Breast epithelium (tissue), 4 donors: ENCODE measurements around the gene SCTR. TPM values are rescaled to one million over a fixed set of nuclear protein-coding genes. Genes with fewer than 3 reads are reported as not detected.

ENCODE experiments used
- DNase-seq, 2 donors: peaks; one replicate each; pipeline ENCODE4 v3.0.0-alpha.2; 2019; ENCODE audit warnings: low spot score in 2 of 2
- H3K27ac ChIP-seq, 2 donors: fragments of 200-600 bp; sonication (generic) in 1 of 2; one replicate each; pipeline ENCODE4 v1.5.1; 2016 to 2019; ENCODE audit warnings: mild to moderate bottlenecking in 1 of 2
- H3K27me3 ChIP-seq, 2 donors: fragments of 200-600 bp; sonication (generic) in 1 of 2; one replicate each; pipeline versions ENCODE4 v1.5.1 to v1.6.0; 2017 to 2019; ENCODE audit warnings: control low read depth in 1 of 2, mild to moderate bottlenecking in 1 of 2
- H3K36me3 ChIP-seq: fragments of 200-600 bp; one replicate; pipeline ENCODE4 v1.5.1; 2019
- H3K4me1 ChIP-seq, 2 donors: fragments of 200-600 bp; sonication (generic); one replicate each; pipeline ENCODE4 v1.5.1; 2016 to 2019; ENCODE audit warnings: control low read depth in 1 of 2
- H3K4me3 ChIP-seq, 3 donors: fragments of 200-600 bp; sonication (generic); 1 replicate in 2 of 3; 2 replicates in 1 of 3; pipeline ENCODE4 v1.5.1; 2016 to 2019; ENCODE audit warnings: mild to moderate bottlenecking in 3 of 3, moderate library complexity in 2 of 3
- H3K9me3 ChIP-seq, 2 donors: fragments of 200-600 bp; sonication (generic) in 1 of 2; one replicate each; pipeline ENCODE4 v1.5.1; 2016 to 2019; ENCODE audit warnings: control low read depth in 1 of 2
- CTCF ChIP-seq, 3 donors: fragments of 450-650 bp; IDR thresholded peaks; one replicate each; pipeline ENCODE4 v1.5.1; 2016 to 2017; ENCODE audit warnings: antibody characterized with exemption in 3 of 3, mild to moderate bottlenecking in 3 of 3, moderate library complexity in 3 of 3
- POLR2A ChIP-seq: fragments of 450-650 bp; IDR thresholded peaks from one replicate; pipeline ENCODE4 v1.6.1; 2016; ENCODE audit warnings: antibody characterized with exemption, mild to moderate bottlenecking, moderate library complexity
- POLR2AphosphoS5 ChIP-seq, 3 donors: sonication (generic); formaldehyde crosslinking; IDR thresholded peaks; one replicate each; pipeline ENCODE4 v1.6.1; 2017; ENCODE audit warnings: antibody characterized with exemption in 3 of 3
- intact Hi-C: fragments of 100-400 bp; cut with DNase I; formaldehyde crosslinking; loops from one replicate; pipeline ENCODE4 v1.15.1; 2023; ENCODE audit warnings: low total_unique reads
- total RNA-seq, 3 donors: library from RNA; depleted of rRNA; stranded (reverse); fragments of >200 nt; gene quantifications; one replicate each; pipeline ENCODE4 v1.1.0, GENCODE V29; 2016

Gene SCTR
- total RNA-seq, 3 donors from 2014 or later = not detected

GRCh38 chr2:119428488-119429224 is 95.6 kb downstream of the SCTR start:
- intact Hi-C loops = no loop called here
- DNase-seq = no peak
- H3K27ac ChIP-seq = no peak overlapping the region

GRCh38 chr2:119427756-119428155 is 96.5 kb downstream of the SCTR start:
- intact Hi-C loops = no loop called here
- Histone ChIP-seq H3K27me3 (no peaks in the 10 kb centered on the region), H3K4me3 (no peak overlapping the region), H3K36me3 (no peaks in the 10 kb centered on the region), H3K9me3 (no peaks in the 10 kb centered on the region), H3K4me1 (no peaks in the 10 kb centered on the region), H3K27ac (no peak overlapping the region)
- no peak for DNase-seq
- no peak for TF ChIP-seq POLR2A
- TF ChIP-seq POLR2AphosphoS5 (IDR thresholded peaks at IDR 0.05) = no peak
- no peak for TF ChIP-seq CTCF (IDR thresholded peaks at IDR 0.05)

More at GRCh38 chr2:119428488-119429224, 95.6 kb downstream of the SCTR start:
- Histone ChIP-seq H3K36me3 (no peaks in the 10 kb centered on the region), H3K27me3 (no peaks in the 10 kb centered on the region), H3K4me3 (no peak overlapping the region), H3K9me3 (no peaks in the 10 kb centered on the region), H3K4me1 (no peaks in the 10 kb centered on the region)
- no peak for TF ChIP-seq POLR2A
- no peak for TF ChIP-seq POLR2AphosphoS5 (IDR thresholded peaks at IDR 0.05)

DNA sequence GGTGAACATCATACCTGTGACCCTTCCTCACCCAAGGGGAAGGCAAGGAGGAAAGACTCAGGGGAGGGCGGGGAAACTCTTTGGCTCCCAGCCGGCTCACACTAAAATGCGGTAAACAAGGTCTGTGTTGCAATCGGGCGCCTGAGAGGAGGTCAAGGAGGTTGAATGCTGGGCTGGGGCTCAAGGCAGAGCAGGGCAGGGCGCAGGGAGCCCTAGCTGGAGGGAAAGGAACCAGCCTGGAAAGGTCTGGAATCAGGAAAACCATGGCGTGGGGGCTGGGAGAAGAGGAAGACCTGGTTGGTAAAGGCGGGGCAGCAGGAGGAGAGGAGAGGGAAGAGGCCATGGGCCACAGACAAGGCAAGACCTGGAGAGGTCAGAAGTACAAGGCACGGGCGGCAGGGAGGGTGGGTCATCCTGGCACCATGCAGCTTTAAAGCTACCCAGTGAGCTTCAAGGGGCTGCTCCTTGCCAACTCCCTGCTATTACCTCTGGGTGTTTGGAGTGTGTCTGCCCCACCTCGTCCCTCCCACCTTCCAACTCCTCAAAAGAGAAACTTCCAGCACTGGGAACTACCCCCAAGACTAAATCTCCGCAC is 97.4 kb downstream of the SCTR start:
- H3K27ac ChIP-seq = peak overlapping the region; percentile 20 to 36
- TF ChIP-seq POLR2AphosphoS5 (IDR thresholded peaks at IDR 0.05) (peak in 1 of 3 donors; percentile 10), POLR2A (no peak)
- intact Hi-C loops = no loop called here
- peak in 1 of 2 donors; percentile 48 for DNase-seq
- H3K4me3 ChIP-seq = no peak overlapping the region
- no peaks in the 10 kb centered on the region for H3K36me3 ChIP-seq
- no peaks in the 10 kb centered on the region for H3K4me1 ChIP-seq
- H3K9me3 ChIP-seq = no peaks in the 10 kb centered on the region
- H3K27me3 ChIP-seq = no peaks in the 10 kb centered on the region

DNA sequence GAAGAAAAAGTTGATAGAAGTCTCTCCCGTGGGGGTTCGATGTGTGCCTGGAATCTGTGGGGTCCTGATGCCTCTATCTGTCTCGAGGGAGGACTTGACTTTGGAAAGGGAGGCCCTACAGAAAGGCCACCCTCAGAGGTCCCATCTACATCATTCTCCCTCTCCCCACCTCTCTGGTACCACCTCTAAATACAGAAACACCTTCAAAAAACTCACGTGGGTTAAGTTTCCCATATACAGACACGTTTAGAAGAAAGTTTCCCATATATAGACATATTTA is 97.9 kb downstream of the SCTR start:
- no peaks in the 10 kb centered on the region for H3K4me1 ChIP-seq
- H3K4me3 ChIP-seq = no peak overlapping the region
- TF ChIP-seq CTCF (IDR thresholded peaks at IDR 0.05) (no peak), POLR2AphosphoS5 (IDR thresholded peaks at IDR 0.05) (no peak), POLR2A (no peak)
- peak overlapping the region in 1 of 2 donors; percentile 36 for H3K27ac ChIP-seq
- DNase-seq = no peak
- no peaks in the 10 kb centered on the region for H3K27me3 ChIP-seq
- H3K9me3 ChIP-seq = peaks cover 0 to 5% of the 10 kb centered on the region in 2 donors
- H3K36me3 ChIP-seq = no peaks in the 10 kb centered on the region
- intact Hi-C loops = no loop called here

DNA sequence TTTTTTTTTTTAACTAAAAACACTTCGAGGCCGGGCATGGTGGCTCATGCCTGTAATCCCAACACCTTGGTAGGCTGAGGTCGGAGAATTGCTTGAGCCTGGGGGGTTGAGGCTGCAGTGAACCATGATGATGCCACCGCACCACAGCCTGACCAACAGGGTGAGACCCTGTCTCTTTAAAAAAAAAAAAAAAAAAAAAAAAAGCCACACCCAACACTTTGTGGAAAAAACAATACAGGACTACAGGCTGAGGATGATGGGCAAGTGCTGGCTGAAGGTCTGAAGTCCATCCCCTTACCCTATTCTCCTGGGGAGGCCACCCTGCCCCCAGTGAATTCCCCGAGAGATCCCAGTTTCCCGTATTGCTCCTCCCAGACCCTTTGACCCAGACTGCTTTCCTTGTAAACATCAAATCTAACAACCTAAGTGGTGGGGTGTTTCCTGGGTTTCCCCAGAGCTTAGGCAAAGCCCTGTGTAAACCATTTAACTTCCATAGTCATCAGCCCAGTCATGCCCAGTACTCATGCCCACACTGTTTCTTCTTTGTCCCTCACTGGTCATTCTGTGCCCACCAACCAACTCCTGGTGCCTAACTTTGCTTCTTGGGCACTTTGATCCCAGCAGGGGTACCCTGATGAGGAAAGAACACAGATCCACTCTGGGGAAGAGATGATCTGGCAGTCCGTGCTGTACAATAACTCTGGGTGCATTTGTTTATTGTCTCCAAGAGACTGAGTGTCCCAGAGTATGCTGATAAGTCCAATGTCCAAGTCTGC is 98.5 kb downstream of the SCTR start:
- H3K27me3 ChIP-seq = no peaks in the 10 kb centered on the region
- DNase-seq = no peak
- no peak overlapping the region for H3K4me3 ChIP-seq
- intact Hi-C loops = no loop called here
- no peak for TF ChIP-seq CTCF (IDR thresholded peaks at IDR 0.05)
- no peak for TF ChIP-seq POLR2A
- no peak for TF ChIP-seq POLR2AphosphoS5 (IDR thresholded peaks at IDR 0.05)
- H3K4me1 ChIP-seq = no peaks in the 10 kb centered on the region
- peaks cover 5 to 7% of the 10 kb centered on the region in 2 donors for H3K9me3 ChIP-seq
- peak overlapping the region in 1 of 2 donors; percentile 36 for H3K27ac ChIP-seq
- no peaks in the 10 kb centered on the region for H3K36me3 ChIP-seq

DNA sequence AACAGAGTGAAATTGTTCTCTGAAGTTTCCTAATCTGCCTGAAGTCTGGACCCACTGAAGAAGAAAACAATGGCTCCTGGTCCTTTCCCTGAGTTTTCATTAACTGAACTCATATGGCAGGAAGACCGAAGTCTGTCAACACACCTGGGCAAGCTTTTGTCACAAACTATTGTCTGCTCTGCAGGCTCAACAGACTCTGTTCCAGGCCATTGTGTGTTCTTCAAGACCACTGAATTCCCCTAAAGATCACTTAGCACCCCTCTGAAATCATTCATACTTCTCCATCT is 99.2 kb downstream of the SCTR start:
- intact Hi-C loops = no loop called here
- H3K27me3 ChIP-seq = no peaks in the 10 kb centered on the region
- H3K9me3 ChIP-seq = peaks cover 5 to 7% of the 10 kb centered on the region in 2 donors
- TF ChIP-seq POLR2AphosphoS5 (IDR thresholded peaks at IDR 0.05) (no peak), POLR2A (no peak), CTCF (IDR thresholded peaks at IDR 0.05) (no peak)
- H3K4me3 ChIP-seq = no peak overlapping the region
- H3K4me1 ChIP-seq = no peaks in the 10 kb centered on the region
- H3K27ac ChIP-seq = no peak overlapping the region
- no peaks in the 10 kb centered on the region for H3K36me3 ChIP-seq
- DNase-seq = no peak
